Stomach (tissue), 9 donors: ENCODE results near the gene PRKN. TPM values are rescaled to one million over a fixed set of nuclear protein-coding genes. Genes with fewer than 3 reads are reported as not detected.

Experiments
- DNase-seq, 2 donors: peaks; one replicate each; pipeline versions ENCODE4 v3.0.0 to v3.0.0-alpha.2; 2013 to 2019
- H3K27ac ChIP-seq, 5 donors: fragments of 200-600 bp in 4 of 5; sonication (generic) in 4 of 5; one replicate each; pipeline ENCODE4 v1.5.1; 2013 to 2019; ENCODE audit warnings: mild to moderate bottlenecking in 1 of 5, moderate library complexity in 1 of 5
- H3K27me3 ChIP-seq, 3 donors: fragments of 200-600 bp; sonication (generic); one replicate each; pipeline ENCODE4 v1.5.1; 2017 to 2019; ENCODE audit warnings: mixed run types in 1 of 3
- H3K36me3 ChIP-seq, 4 donors: fragments of 200-600 bp; sonication (generic); 1 replicate in 3 of 4; 2 replicates in 1 of 4; pipeline ENCODE4 v1.5.1; 2016 to 2019
- H3K4me1 ChIP-seq, 4 donors: fragments of 200-600 bp; sonication (generic); one replicate each; pipeline ENCODE4 v1.5.1; 2016 to 2019
- H3K4me3 ChIP-seq, 4 donors: fragments of 200-600 bp; sonication (generic) in 3 of 4; one replicate each; pipeline ENCODE4 v1.5.1; 2016 to 2019; ENCODE audit warnings: mild to moderate bottlenecking in 1 of 4
- H3K9me3 ChIP-seq, 4 donors: fragments of 200-600 bp; sonication (generic); one replicate each; pipeline ENCODE4 v1.5.1; 2016 to 2019
- CTCF ChIP-seq, 7 experiments: fragments of 450-650 bp in 4 of 7; fragments of 200-600 bp in 3 of 7; sonication (generic) in 3 of 7; IDR thresholded peaks; one replicate each; pipeline ENCODE4 v1.5.1; 2016 to 2019; ENCODE audit warnings: antibody characterized with exemption in 7 of 7, control low read depth in 2 of 7, mild to moderate bottlenecking in 1 of 7
- EP300 ChIP-seq: sonication (generic); formaldehyde crosslinking; IDR thresholded peaks from one replicate; pipeline ENCODE4 v1.6.1; 2017; ENCODE audit warnings: antibody characterized with exemption
- POLR2A ChIP-seq, 4 donors: fragments of 450-650 bp; IDR thresholded peaks; one replicate each; pipeline ENCODE4 v1.6.1; 2016; ENCODE audit warnings: antibody characterized with exemption in 4 of 4, control low read depth in 2 of 4, mild to moderate bottlenecking in 1 of 4, moderate library complexity in 1 of 4
- POLR2AphosphoS5 ChIP-seq, 3 donors: sonication (generic); formaldehyde crosslinking; IDR thresholded peaks; one replicate each; pipeline ENCODE4 v1.6.1; 2016; ENCODE audit warnings: antibody characterized with exemption in 3 of 3
- WGBS, 5 donors: extraction: QIAGEN DNeasy Blood & Tissue Kit in 3 of 5; methylation state at CpG; one replicate each; pipeline versions ENCODE4 v1.1.5 to v1.1.7; 2013 to 2018; 5-methylcytosine and 5-hydroxymethylcytosine counted together
- intact Hi-C: fragments of 100-400 bp; cut with DNase I; formaldehyde crosslinking; loops from one replicate; pipeline ENCODE4 v1.15.1; 2023; ENCODE audit warnings: low total_unique reads
- polyA plus RNA-seq, 3 donors: library from polyadenylated mRNA; stranded (reverse); fragments of 200-250 nt; gene quantifications; one replicate each; pipeline ENCODE4 v1.2.3, GENCODE V29; 2013
- total RNA-seq, 5 donors: library from RNA; depleted of rRNA; stranded (reverse); fragments of >200 nt; gene quantifications; one replicate each; pipeline versions ENCODE4 v1.1.0 to v1.2.3, GENCODE V29; 2014 to 2016
- donor health status: healthy with polysubstance abuse.
- donor health status: Bipolar disorder and iron deficiency.
- donor health status: healthy.

Gene PRKN
- total and polyA plus RNA-seq, 8 donors = 0.68 to 19.8 (median 9.5) TPM

- no peaks in the 10 kb centered on the region for H3K27me3 ChIP-seq
- 51 to 70% (median 57%) methylated on average over 3 of the region's 3 CpGs for WGBS, 5 donors
- H3K4me1 ChIP-seq = peaks cover 0 to 5% (median 0%) of the 10 kb centered on the region in 4 donors
- TF ChIP-seq POLR2AphosphoS5 (IDR thresholded peaks at IDR 0.05) = no peak
- no peak for TF ChIP-seq CTCF (IDR thresholded peaks at IDR 0.05)
- TF ChIP-seq EP300 = no peak
- TF ChIP-seq POLR2A (IDR thresholded peaks at IDR 0.05) = no peak
- H3K36me3 ChIP-seq = no peaks in the 10 kb centered on the region
- no peak overlapping the region for H3K4me3 ChIP-seq
- no peak overlapping the region for H3K27ac ChIP-seq
- H3K9me3 ChIP-seq = no peaks in the 10 kb centered on the region
- no peak for DNase-seq
- intact Hi-C loops = no loop called here
These were observed 516.5 kb downstream of the PRKN start for GRCh38 chr6:162211022-162211421.

- TF ChIP-seq POLR2A (IDR thresholded peaks at IDR 0.05) (no peak), CTCF (IDR thresholded peaks at IDR 0.05) (no peak), EP300 (no peak), POLR2AphosphoS5 (IDR thresholded peaks at IDR 0.05) (no peak)
- no peaks in the 10 kb centered on the region for H3K27me3 ChIP-seq
- H3K27ac ChIP-seq = no peak overlapping the region
- intact Hi-C loops = no loop called here
- no peak overlapping the region for H3K4me3 ChIP-seq
- H3K36me3 ChIP-seq = no peaks in the 10 kb centered on the region
- peaks cover 0 to 14% (median 0%) of the 10 kb centered on the region in 4 donors for H3K4me1 ChIP-seq
- 40 to 48% (median 45%) methylated on average over 5 of the region's 5 CpGs for WGBS, 5 donors
- no peaks in the 10 kb centered on the region for H3K9me3 ChIP-seq
- no peak for DNase-seq
These were observed 524.3 kb downstream of the PRKN start for GRCh38 chr6:162203287-162203686.

- DNase-seq = no peak
- WGBS, 5 donors = 66 to 81% (median 74%) methylated on average over 9 of the region's 9 CpGs
- peaks cover 0 to 14% (median 0%) of the 10 kb centered on the region in 4 donors for H3K4me1 ChIP-seq
- TF ChIP-seq POLR2AphosphoS5 (IDR thresholded peaks at IDR 0.05) (no peak), EP300 (no peak), CTCF (IDR thresholded peaks at IDR 0.05) (no peak), POLR2A (IDR thresholded peaks at IDR 0.05) (no peak)
- no peaks in the 10 kb centered on the region for H3K9me3 ChIP-seq
- H3K4me3 ChIP-seq = no peak overlapping the region
- H3K27ac ChIP-seq = no peak overlapping the region
- no peaks in the 10 kb centered on the region for H3K36me3 ChIP-seq
- intact Hi-C loops = no loop called here
- no peaks in the 10 kb centered on the region for H3K27me3 ChIP-seq
These were observed 526.4 kb downstream of the PRKN start for GRCh38 chr6:162200945-162201690.

GRCh38 chr6:162200041-162200440, 527.5 kb downstream of the PRKN start:
- H3K9me3 ChIP-seq = no peaks in the 10 kb centered on the region
- no peak for DNase-seq
- no peak for TF ChIP-seq EP300
- TF ChIP-seq POLR2A (IDR thresholded peaks at IDR 0.05) = no peak
- no peak for TF ChIP-seq POLR2AphosphoS5 (IDR thresholded peaks at IDR 0.05)
- no peak for TF ChIP-seq CTCF (IDR thresholded peaks at IDR 0.05)
- no peak overlapping the region for H3K27ac ChIP-seq
- H3K36me3 ChIP-seq = no peaks in the 10 kb centered on the region
- no peak overlapping the region for H3K4me3 ChIP-seq
- H3K27me3 ChIP-seq = no peaks in the 10 kb centered on the region
- intact Hi-C loops = no loop called here
- peaks cover 0 to 14% (median 0%) of the 10 kb centered on the region in 4 donors for H3K4me1 ChIP-seq
- 92 to 98% (median 94%) methylated on average over 6 to 9 of the region's 9 CpGs for WGBS, 5 donors
